ENCODE measurements around the gene USH2A.

Gene USH2A

DNA sequence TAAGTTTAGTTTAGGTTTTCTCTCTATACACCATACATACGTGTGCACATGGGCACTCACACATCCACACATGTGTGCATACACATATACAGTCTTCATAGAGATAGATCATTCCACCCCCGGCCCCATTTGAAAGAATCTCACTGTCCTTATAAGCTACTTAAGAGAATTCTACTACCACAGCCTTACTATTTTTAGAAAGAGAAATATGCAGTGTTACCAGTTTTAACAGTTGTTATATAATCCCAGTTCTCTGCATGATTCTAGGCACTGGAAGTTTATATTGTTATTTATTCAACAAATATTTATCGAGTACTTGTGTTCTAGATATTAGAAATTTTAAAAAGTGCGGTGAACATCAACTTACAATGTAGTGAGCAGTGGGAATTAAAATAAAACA, 814.6 kb downstream of the USH2A start:
- no peak for DNase-seq

DNA sequence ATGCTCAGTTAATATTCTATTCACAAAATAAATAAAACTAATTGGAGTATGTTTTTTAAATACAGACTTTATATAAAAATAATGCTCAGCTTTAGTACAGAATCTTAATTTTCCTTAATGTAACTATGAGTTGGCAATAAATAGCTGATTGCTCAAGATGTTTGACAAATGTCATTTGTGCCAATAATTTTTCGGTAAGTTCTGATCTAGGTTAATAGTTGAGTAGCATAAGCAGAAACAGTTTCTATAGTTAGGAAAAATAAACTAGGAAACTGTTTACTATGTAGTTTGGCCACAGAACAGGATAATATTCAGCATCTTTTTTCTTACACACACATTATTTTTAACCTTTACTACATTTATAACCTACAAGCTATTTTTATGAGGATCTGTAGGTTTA, 815.8 kb downstream of the USH2A start:
- DNase-seq, result no peak

DNA sequence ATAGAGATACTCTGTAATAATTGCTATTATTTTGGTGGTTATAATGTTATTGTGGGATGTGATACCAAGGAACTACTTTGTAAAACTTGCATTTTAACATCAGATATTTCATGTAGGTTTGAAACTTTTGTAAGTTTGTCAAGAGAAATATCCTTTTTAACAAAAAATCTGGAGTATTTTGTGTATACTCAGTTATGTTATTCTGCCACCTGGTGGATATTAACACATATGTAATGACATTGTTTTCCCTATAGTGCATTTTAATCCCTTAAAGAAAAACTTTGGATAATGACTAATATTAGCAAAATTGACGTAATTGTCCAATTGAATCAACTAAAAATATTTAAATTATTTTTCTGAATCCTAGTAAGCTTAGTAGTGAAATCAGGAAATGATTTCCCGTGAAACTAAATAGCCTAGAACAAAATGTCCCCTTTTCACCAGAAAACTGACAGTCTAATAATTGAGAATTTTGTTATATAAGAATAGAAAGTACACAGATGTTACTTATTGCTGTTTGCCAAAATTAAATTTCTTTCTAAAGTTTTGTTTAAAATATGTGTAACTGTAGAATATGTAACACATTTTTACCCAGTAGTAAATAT, 816.6 kb downstream of the USH2A start:
- DNase-seq, result no peak

GRCh38 chr1:215606036-215606435, 817.2 kb downstream of the USH2A start:
- DNase-seq, result no peak

- no peak for DNase-seq
Observed at GRCh38 chr1:215605011-215605621, 818.1 kb downstream of the USH2A start.

DNA sequence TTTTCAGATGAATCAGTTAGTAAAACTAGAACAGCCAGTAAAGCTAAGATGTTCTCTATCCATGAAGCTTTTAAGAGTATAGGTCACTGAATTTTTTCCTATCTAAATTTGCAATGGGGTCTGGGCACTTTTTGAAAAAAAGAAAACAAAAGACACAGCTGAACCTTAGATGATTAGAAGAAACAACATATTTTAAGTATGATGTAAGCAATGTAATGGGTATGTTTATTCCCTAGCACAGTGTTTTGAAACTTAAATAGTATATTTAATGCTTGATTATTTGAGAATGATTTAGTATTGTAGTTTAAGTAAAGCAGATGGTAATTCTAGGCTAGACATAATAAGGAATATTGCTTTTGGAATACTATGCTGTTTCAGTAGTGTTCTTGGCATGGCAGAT, 819.9 kb downstream of the USH2A start:
- no peak for DNase-seq

- DNase-seq, result no peak
Observed at GRCh38 chr1:215601276-215601675, 822.0 kb downstream of the USH2A start.

GRCh38 chr1:215600867-215601266, 822.4 kb downstream of the USH2A start:
- DNase-seq, result no peak

DNA sequence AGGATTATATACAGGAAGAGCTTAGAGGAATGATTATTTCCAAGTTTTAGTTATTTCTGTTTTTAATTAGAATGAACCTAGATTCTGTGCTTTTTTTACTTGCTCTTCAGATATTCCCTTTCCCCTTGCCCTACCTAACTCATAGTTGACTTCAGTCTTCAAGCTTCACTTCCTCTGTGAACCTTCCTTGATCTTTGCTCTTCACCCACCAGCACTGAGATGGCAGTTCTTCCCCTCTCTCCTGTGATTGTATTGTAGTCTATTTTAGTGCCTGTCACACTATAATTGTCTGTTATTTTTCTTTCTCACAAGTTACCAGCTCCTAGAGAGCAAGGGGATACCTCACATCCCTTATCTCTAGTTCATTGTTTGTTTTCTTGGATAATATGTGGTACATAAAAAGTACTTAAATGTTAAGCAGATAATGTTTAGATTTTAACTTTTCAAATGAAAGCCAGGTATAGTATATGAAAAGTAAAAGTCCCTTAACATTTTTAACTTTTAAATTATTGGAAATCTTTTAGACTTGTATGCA, 822.9 kb downstream of the USH2A start:
- no peak for DNase-seq

DNA sequence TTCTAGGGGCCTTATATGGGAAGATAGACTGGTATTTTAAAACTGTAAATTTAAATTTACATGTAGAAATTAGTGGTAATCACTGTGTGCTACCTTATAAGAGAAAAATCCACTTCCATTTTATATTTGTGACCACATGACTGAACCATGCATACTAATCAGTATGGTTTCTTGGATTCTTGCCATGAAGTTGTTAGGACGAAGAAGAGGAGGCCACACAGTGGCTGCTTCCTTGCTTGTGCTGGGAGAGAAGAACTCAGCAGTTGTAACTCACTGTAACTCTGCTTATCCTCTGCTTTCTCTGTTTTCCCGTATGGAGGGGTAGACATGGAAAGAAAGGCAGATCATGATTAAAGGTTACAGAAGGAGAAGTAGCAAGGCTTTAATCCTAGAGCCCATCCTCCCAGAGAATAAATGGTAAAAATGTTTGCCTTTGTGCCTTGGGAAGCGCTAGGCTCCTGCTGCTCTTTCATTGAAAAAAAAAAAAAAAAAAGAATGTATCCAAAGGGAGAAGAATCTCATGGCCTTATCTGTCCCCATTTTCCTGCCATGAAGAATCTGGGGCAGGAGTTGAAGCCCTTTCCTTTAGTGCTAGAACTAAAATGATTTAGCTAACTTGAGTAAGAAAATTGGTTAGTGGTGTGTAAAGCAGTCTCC, 823.7 kb downstream of the USH2A start:
- DNase-seq, result no peak

DNA sequence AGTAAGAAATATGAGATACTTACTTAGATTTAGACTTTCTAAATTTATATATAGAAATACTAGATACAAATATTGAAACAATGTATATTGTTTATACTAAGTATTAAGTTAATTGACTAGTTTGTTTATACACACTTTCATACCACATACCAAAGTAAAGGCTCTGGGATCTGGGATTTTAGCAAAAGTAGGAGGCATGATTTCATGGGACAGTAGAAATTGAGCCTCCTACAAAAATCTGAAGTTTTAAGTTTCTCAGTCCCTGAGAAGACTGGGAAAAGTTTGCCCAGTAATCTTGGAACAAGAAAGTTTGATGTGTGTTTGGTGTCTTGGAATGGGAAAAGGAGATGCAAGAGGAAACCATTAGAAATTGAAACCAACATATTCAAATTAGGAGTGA, 825.3 kb downstream of the USH2A start:
- DNase-seq, result no peak

GRCh38 chr1:215595231-215595630, 828.0 kb downstream of the USH2A start:
- DNase-seq, result no peak

- DNase-seq, result no peak
Observed at GRCh38 chr1:215594640-215595039, 828.6 kb downstream of the USH2A start.

GRCh38 chr1:215590779-215591491, 832.3 kb downstream of the USH2A start:
- DNase-seq, result no peak

DNA sequence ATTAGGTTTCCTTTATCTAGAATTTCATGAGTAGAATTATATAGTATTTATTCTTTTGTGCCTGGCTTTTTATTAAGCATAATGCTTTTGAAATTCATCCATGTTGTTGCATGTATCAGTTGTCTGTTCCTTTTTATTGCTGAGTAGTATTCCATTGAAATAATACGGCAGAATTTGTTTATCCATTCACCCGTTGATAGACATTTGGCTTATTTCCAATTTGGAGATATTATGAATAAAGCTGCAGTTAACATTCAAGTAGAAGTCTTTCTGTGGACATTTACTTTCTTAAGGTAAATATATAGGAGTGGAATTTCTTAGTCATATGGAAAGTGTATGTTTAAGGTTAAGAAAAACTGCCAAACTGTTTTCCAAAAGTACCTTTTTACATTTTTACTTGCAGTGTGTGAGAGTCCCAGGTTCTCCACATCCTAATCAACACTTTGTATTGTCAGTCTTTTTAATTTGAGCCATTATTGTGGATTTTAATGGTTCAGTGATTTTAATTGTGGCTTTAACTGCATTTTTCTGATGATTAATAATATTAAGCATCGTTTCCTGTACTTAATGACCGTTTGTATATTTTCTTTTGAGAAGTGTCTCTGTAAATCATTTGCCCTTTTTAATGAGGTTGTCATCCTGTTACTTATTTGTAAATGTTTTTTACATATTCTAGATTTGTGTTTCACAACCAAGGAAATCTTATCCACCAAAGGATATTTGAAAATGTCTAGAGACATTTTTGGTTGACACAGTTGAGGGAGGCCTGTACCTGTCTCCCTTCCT, 833.4 kb downstream of the USH2A start:
- DNase-seq, result no peak

DNA sequence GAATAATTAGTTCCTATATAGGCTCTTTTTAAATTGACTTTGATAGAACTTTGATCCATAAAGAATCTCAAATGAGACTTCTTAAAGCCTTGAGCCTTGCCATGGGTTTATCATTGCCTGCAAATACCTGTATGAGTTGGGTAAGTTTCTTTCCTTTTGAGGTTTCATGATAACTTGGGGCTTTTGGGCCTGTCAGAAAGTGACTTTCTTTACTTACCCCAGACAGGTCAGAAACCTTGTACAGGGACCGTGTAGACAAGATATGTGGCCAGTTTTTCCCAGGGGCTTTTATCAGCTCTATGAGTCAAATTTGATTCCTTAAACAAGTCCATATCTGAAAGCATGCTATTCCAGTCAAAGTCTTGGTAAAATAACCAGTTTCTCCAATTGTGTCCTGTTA, 838.9 kb downstream of the USH2A start:
- DNase-seq, result no peak

DNA sequence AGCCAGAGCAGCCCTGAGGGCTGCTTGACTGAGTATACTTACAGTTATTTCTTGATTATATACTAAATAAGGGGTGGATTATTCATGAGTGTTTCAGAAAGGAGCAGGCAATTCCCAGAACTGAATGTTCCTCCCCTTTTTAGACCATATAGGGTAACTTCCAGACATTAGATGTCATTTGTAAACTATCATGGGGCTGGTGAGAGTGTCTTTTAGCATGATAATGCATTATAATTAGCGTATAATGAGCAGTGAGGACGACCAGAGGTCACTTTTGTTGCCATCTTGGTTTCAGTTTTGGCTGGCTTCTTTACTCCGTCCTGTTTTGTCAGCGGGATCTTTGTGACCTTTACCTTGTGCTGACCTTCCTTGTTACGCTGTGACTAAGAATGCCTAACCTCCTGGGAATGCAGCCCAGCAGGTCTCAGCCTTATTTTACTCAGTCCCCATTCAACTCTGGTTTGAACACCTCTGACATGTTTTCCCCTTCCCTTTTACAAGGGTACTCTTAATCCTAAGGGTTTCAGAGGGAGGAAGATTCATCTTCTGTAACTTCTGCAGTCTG, 840.0 kb downstream of the USH2A start:
- no peak for DNase-seq

DNA sequence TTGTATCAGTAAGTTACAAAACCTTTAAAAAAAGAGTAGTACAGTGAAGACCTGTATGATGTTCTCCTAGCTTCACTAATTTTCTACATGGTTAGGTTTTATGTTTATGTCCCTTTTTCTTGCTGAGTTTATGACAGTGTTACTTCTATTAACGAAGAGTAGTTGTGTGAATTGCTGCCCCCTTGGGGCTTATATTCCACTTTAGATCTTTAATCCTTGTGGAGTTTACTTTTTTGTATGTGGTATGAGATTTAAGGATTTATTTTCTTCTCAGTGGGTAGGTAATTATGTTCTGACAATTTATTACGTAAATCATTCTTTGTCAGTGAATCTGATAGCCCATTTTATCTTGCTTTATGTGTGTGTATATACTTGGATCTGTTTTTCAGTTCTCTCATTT, 841.4 kb downstream of the USH2A start:
- no peak for DNase-seq
